ENCODE data around the gene NINJ2. TPM values are rescaled to one million over a fixed set of nuclear protein-coding genes. Genes with fewer than 3 reads are reported as not detected.

Gene NINJ2
- total RNA-seq, 1 experiment from 2014 or later: not detected

- no peaks in the 10 kb centered on the region for H3K4me1 Mint-ChIP-seq (ENCODE audit: low read depth, unreplicated experiment)
- no peaks in the 10 kb centered on the region for H3K9me3 Mint-ChIP-seq (ENCODE audit: low read depth, unreplicated experiment)
- intact Hi-C loops (cut with micrococcal nuclease; ENCODE audit: unreplicated experiment): no loop called here
- TF ChIP-seq CTCF (IDR thresholded peaks at IDR 0.05; ENCODE audit: unreplicated experiment): no peak
- H3K27me3 Mint-ChIP-seq (ENCODE audit: unreplicated experiment): peaks cover 29% of the 10 kb centered on the region
- peaks cover 5% of the 10 kb centered on the region for H3K36me3 Mint-ChIP-seq (ENCODE audit: insufficient read depth, unreplicated experiment)
- no peak overlapping the region for H3K4me3 Mint-ChIP-seq (ENCODE audit: low read depth, unreplicated experiment)
- CTCF ChIA-PET: interaction anchor here (0.6 kb wide), 1 partner anchor 283 kb away, joined by 11 read pairs; no protein-coding TSS in a partner anchor
- no peak overlapping the region for H3K27ac Mint-ChIP-seq (ENCODE audit: unreplicated experiment)
- DNase-seq: no peak
- no TSS peak for BruUV-seq (replicated peaks)
These were observed 103.9 kb downstream of the NINJ2 start for GRCh38 chr12:559208-559905.

GRCh38 chr12:558580-558979 lies 104.7 kb downstream of the NINJ2 start:
- intact Hi-C loops (cut with micrococcal nuclease; ENCODE audit: unreplicated experiment): no loop called here
- Mint-ChIP-seq H3K27me3 (ENCODE audit: unreplicated experiment) (peaks cover 29% of the 10 kb centered on the region), H3K4me3 (ENCODE audit: low read depth, unreplicated experiment) (no peak overlapping the region), H3K9me3 (ENCODE audit: low read depth, unreplicated experiment) (no peaks in the 10 kb centered on the region), H3K27ac (ENCODE audit: unreplicated experiment) (no peak overlapping the region), H3K4me1 (ENCODE audit: low read depth, unreplicated experiment) (no peaks in the 10 kb centered on the region), H3K36me3 (ENCODE audit: insufficient read depth, unreplicated experiment) (peaks cover 5% of the 10 kb centered on the region)
- CTCF ChIA-PET: interaction anchor here (0.6 kb wide), 1 partner anchor 282 kb away, joined by 11 read pairs; no protein-coding TSS in a partner anchor
- BruUV-seq (replicated peaks): no TSS peak
- no peak for TF ChIP-seq CTCF (IDR thresholded peaks at IDR 0.05; ENCODE audit: unreplicated experiment)
- DNase-seq: no peak

- CTCF ChIA-PET: no interaction called here
- no peak overlapping the region for H3K4me3 Mint-ChIP-seq (ENCODE audit: low read depth, unreplicated experiment)
These were observed 106.7 kb downstream of the NINJ2 start for GRCh38 chr12:556498-556897.

GRCh38 chr12:554001-554285 lies 109.3 kb downstream of the NINJ2 start:
- Mint-ChIP-seq H3K9me3 (ENCODE audit: low read depth, unreplicated experiment) (no peaks in the 10 kb centered on the region), H3K4me3 (ENCODE audit: low read depth, unreplicated experiment) (no peak overlapping the region), H3K36me3 (ENCODE audit: insufficient read depth, unreplicated experiment) (no peaks in the 10 kb centered on the region), H3K27me3 (ENCODE audit: unreplicated experiment) (peaks cover 6% of the 10 kb centered on the region), H3K27ac (ENCODE audit: unreplicated experiment) (no peak overlapping the region), H3K4me1 (ENCODE audit: low read depth, unreplicated experiment) (no peaks in the 10 kb centered on the region)
- intact Hi-C loops (cut with micrococcal nuclease; ENCODE audit: unreplicated experiment): no loop called here
- CTCF ChIA-PET: interaction anchor here (0.6 kb wide), 1 partner anchor 35 kb away, joined by 3 read pairs; no protein-coding TSS in a partner anchor
- BruUV-seq (replicated peaks): no TSS peak
- no peak for DNase-seq
- no peak for TF ChIP-seq CTCF (IDR thresholded peaks at IDR 0.05; ENCODE audit: unreplicated experiment)

More at GRCh38 chr12:556498-556897, 106.7 kb downstream of the NINJ2 start:
- Mint-ChIP-seq H3K36me3 (ENCODE audit: insufficient read depth, unreplicated experiment) (peaks cover 5% of the 10 kb centered on the region), H3K4me1 (ENCODE audit: low read depth, unreplicated experiment) (no peaks in the 10 kb centered on the region), H3K27ac (ENCODE audit: unreplicated experiment) (no peak overlapping the region), H3K27me3 (ENCODE audit: unreplicated experiment) (peaks cover 22% of the 10 kb centered on the region), H3K9me3 (ENCODE audit: low read depth, unreplicated experiment) (no peaks in the 10 kb centered on the region)
- no TSS peak for BruUV-seq (replicated peaks)
- no peak for TF ChIP-seq CTCF (IDR thresholded peaks at IDR 0.05; ENCODE audit: unreplicated experiment)
- intact Hi-C loops (cut with micrococcal nuclease; ENCODE audit: unreplicated experiment): no loop called here
- DNase-seq: no peak
